Epithelial cell of prostate (primary cell): Measurements from ENCODE around the gene PDE6A.

ENCODE experiments used
- DNase-seq: peaks from one replicate; pipeline ENCODE4 v3.0.0-alpha.2; 2011; ENCODE audit warnings: low read depth, low spot score
- H3K27ac ChIP-seq: fragments of 450-650 bp; 2 replicates; pipeline ENCODE4 v1.5.1; 2017; ENCODE audit warnings: mild to moderate bottlenecking

PDE6A gene

DNA sequence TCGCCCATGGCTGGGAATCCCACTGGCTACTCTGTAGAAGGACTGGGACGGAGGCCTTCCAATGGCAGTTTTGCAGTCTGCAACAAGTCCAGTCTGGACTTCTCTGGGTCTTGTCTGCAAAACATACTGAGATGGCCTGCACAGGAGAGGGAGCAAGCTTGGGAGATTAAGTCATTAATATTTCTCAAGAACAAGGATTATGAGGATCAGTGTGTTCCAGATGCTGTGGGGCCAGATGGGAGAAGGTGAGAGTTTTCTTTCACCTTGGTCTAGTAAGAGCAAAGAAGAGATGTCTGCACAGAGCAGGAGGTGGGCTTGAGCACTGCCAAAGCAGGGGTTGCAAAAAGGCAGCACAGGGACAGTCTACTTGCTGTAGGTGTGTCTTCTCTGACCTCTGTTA lies at the start of gene PDE6A:
Gene PDE6A, minus strand, starts transcription at position 128 of the 400 bp plus-strand sequence. Its CDS starts 120 bp downstream, at position 8.
- H3K27ac ChIP-seq: peak within 1 kb of the TSS; percentile 60
- DNase-seq: no peak

DNA sequence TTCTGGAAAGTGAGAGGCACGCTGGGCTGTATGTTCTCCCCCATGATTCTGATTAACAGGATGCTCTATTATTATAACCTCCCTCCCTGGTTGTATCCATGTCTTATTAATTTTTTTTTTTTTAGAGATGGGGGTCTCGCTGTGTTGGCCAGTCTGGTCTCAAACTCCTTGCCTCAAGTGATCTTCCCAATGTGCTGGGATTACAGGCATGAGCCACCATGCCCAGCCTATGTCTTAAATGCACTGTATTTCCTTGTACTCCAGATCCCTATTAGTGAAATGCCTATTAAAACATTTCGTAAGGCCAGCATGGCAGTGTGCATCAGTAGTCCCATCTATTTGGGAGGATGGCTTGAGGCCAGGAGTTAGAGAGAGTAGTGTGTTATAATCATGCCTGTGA lies 48.9 kb upstream of the PDE6A start:
- H3K27ac ChIP-seq: no peak overlapping the region
- no peak for DNase-seq

DNA sequence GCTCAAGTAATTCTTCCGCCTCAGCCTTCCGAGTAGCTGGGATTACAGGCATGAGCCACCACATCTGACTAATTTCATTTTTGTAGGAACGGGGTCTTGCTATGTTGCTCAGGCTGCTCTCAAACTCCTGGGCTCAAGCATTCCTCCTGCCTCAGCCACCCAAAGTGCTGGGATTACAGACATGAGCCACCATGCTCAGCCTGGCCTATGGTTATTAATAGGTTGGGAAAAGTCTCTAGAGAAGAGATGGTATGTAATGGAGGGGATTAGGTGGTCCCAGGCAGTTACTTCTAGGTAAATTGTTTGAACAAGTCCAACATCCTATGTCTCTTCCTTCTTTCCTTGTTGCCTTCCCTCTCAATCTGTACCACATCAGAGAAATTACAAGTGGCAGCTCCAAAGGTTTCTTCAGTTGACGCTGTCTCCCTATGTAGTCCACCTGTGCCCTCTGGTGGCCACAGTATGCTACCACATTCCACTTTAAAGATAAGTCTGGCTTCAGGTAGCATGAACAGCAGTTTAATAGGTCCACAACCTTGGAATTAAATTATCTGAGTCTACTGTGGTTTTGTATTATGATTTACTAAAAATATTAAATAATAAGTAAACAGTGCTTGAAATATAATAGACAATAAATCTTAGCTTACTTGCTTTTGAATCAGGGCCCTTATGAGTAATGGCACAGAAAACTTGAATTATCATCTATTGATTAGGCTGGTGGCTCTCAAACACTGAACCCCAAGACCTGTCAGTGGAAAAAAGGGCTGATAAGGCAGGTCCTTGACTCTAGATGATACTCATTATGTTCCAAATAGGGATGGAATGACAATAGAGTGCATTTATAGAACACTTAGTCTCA lies 46.2 kb upstream of the PDE6A start:
- peak; percentile 27 for DNase-seq
- H3K27ac ChIP-seq: no peak overlapping the region

DNA sequence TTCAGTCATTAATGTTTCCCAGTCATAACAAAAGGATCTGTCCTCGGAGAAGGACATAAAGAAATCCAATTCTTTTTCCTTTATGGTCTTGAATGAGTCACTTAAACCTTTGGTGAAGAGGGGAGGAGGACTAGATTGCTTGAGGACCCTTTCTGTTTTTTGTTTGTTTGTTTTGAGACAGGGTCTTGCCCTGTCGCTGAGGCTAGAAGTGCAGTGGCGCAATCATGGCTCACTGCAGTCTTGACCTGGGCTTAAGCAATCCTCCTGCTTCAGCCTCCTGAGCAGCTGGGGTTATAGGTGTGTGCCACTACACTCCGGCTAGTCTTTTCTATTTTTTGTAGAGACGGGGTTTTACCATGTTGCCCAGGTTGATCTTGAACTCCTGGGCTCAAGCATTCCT lies 43.5 kb upstream of the PDE6A start:
- H3K27ac ChIP-seq: no peak overlapping the region
- DNase-seq: no peak

DNA sequence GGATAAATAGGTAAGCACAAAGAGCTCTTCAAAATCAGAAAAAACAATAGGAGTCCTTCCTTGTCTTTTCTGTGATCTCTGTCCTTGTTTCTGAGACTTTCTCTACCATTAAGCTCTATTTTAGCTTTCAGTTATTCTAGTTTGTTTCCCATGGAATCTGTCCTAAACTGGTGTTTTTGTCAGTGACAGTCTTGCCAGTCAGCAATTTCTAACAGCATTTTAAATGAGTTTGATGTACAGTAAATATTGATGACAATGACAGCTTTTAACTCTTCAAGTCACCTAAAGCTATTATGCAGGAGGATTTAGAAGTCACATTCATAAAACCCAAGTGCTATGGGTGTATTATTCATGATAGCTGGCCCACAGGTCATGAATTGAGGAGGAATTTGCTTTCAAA lies 37.9 kb upstream of the PDE6A start:
- no peak for DNase-seq
- no peak overlapping the region for H3K27ac ChIP-seq

DNA sequence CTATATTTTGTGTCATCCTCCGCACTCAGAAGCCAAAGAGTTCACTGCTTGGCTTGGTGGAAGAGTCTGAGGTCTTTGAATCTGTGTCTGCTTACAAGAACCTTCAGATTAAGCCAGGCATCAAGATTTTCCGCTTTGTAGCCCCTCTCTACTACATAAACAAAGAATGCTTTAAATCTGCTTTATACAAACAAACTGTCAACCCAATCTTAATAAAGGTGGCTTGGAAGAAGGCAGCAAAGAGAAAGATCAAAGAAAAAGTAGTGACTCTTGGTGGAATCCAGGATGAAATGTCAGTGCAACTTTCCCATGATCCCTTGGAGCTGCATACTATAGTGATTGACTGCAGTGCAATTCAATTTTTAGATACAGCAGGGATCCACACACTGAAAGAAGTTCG lies 36.6 kb upstream of the PDE6A start:
- H3K27ac ChIP-seq: no peak overlapping the region
- DNase-seq: no peak

DNA sequence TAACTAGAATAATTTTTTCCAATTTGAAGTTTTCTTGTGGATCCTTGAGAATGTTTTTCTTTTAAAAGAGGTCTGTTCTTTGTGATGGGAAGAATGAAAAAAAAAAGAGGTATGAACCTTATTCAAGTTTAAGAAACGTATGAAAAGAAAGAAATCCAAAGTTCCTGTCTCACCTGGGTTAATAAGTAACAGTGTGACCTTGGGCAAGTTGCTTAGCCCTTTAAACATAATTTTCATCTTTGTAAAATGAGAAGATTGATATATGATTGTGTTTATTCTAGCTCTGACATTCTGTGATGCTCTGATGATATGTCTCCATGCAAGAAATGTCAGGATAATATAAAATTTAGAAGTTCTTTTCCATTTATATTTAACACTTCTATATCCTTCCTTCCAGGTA lies 35.3 kb upstream of the PDE6A start:
- DNase-seq: no peak
- H3K27ac ChIP-seq: no peak overlapping the region

DNA sequence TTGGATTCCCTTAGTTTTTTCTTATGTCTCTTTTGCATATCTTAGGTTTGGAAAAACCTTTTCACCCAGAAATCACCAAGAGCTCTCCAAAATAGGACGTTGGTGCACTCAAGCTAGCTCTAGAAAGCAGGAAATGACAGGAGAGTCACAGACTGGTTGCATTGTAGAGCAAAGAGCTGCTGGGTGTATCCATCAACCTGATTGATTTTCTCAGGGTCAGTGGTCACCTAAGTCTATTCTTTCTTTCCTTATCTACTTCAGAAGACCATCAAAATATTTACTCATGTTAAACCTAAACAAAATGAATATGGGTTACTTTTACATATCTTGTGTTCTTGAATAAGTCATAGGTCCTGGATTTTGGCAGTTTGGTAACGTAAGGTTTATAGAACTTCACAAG lies 30.8 kb upstream of the PDE6A start:
- H3K27ac ChIP-seq: no peak overlapping the region
- no peak for DNase-seq

DNA sequence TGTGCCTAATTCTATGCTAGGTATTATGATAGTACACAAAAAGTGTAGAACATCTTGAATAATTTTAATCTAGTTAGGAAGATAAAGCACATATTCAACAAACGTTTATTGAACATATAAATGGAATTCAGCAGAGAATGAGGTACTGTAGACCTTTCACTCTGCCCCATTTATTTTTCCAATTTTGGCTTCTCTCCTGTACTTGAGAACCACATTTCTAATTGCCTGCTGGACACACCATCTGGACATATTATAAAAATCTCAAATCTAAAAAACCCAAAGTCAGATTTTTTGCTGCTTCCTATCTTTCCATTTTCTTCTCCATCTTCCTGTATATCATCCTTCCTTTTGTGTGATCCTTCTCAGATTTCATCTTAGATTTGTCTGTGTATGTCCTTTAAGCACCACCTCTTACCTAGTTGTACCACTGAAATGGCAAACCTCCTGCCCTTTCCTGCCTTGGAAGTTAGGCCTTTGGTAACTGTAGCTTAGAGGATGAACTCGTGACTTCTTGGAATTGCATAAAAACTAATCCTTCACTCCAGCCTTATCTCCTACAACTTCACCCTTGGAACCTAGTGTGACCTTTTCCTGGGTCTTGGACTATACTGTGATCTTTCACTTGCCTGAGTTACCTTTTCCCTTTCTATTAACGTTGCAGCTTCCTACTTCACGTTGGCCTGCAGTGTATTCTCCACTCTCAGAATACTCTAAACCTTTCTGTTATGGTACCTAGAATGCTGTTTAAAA lies 24.8 kb upstream of the PDE6A start:
- H3K27ac ChIP-seq: no peak overlapping the region
- DNase-seq: no peak

DNA sequence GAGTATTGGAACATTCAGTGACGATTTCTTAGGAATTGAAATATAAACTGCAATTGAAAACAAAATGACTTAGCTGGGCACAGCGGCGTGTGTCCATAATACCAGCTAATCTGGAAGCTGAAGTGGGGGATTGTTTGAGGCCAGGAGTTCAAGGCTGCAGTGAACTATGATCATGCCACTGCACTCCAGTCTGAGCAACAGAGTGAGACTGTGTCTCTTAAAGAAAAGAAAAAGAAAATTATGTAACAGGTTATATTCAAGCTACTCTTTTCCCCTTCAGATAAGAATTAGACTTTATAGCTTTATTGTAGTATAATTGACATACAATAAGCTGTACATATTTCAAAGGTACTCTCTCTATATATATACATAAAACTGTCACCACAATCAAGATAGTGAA lies 22.4 kb upstream of the PDE6A start:
- no peak overlapping the region for H3K27ac ChIP-seq
- no peak for DNase-seq

DNA sequence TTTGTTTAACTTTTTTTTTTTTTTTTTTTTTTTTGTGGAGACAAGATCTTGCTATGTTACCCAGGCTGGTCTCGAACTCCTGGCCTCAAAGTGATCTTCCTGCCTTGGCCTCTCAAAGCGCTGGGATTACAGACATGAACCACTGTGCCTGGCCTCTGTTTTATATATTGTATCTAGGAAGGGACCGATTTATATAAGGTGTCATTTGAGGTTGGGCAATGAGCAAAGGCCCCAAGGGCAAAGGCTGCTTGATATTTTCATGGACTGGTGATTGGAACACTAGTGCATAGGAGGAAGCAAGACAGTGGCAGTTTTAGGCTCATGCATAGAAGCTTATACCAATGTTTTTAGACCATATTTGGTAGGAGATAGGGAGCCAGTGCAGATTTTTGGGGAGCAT lies 19.1 kb upstream of the PDE6A start:
- no peak for DNase-seq
- no peak overlapping the region for H3K27ac ChIP-seq

DNA sequence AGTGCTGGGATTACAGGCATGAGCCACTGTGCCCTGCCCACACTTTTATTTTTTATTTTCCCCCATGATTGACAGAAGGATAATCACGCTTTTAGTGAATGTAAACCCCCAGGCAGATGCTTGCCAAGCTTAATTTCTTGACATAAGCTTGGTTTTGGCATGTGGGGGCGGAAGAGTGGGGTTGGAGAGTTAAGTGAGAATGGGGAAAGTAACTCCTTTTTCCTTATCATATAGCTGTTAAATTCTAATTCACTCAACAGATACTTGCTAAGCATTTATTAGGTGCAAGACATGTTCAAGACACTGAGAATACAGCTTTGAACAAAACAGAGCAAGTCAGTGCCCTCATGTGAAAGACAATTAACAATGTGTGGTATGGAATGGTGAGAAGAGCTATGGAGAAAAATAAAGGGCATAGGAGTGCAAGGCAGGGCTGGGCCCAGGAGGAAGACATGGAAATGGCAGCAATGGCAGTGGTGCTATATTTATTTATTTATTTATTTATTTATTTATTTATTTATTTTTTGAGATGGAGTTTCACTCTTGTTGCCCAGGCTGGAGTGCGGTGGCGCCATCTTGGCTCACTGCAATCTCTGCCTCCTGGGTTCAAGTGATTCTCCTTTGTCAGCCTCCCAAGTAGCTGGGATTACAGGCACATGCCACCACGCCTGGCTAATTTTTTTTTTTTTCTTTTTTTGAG lies 18.2 kb upstream of the PDE6A start:
- no peak for DNase-seq
- H3K27ac ChIP-seq: no peak overlapping the region

DNA sequence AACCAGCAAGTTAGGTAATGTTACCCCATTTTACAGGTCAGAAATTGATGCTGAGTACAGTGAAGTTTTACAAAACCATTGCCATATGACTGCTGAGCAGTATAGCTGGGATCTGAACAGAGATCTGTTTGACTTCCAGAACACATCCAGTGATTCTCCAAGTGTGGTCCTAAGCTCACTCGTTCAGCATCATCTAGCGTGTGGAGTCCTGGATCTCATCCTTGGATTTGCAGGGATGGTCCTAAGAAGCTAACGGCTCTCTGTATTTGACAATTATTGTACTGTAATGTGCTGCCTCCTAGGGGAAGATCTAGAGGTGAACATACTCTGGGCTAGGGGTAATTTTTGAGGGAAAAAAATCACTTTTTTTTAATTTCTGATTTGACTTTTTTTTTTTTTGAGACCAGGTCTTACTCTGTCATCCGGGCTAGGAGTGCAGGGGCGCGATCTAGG lies 17.4 kb upstream of the PDE6A start:
- no peak overlapping the region for H3K27ac ChIP-seq
- no peak for DNase-seq

DNA sequence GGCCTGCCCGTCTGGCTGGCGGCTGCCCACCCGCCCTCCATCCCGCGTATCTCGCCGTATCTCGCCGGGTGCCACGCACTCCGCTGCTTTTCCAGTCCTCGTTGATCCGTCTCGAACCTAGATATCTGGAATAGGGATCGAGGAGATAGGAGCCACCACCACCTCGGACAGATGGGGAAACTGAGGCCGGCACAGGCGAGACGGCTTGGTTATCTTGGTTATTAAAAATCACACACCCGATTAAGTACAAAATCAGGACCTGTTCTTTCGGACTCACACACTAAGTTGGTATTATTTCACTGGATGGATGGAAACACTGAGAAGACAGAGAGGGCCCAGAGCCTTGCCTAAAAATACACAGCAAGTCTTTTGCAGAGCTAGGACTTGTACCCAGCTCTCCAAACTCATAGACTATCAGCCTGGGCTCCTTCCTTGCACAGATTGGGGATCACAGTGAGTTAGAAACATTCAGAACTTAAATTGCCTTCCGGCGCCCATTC lies 16.6 kb upstream of the PDE6A start:
- DNase-seq: no peak
- peak overlapping the region; percentile 89 for H3K27ac ChIP-seq

DNA sequence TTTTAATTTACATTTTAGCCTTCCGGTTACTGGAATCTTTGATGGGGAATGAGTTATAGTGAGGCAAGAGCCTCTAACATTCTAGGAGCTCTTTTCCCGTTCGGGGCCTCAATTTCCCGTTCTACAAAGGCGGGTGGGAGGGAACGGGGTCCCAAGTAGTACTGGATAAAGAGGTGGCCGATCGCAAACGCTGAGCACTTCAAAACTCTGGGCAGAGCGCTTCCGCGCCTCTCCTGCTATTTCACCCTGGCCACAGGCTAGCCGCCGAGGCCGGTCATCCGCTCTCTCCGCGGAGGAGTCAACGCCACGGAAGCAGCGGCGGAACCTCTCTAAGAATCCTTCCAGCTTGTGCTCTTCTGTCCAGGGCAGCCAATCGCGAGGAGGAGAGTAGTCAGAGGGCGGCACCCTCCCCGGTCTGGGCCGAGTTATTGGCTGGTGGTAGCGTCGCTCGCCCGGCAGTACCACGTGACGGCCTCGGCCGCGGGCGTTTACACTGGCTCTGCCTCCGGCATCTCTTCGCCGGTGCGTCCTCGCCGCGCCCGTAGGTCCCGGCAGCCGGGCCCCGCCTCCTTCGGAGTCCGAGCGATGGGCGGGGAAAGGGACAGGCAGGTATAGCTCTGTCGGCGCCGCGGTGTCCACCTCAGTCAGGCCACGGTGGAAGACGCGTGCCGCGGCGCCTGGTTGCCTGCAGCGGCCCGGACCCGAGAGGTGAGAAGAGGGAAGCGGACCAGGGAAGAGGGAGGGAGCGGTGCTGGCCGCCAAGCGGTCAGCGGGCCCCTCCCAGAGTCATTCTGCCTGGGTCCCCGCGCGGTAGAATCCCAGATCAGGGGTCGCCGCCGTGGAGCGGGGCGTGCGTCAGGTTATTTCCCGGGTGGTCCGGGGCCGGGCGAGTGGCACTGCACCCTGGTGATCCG lies 15.9 kb upstream of the PDE6A start, which contains the start of gene SLC26A2:
Gene SLC26A2, plus strand, starts transcription at position 487 of the 914 bp plus-strand sequence. CDS start 16,895 bp downstream, outside the sequence.
- peak; percentile 77 for DNase-seq
- peak within 1 kb of the TSS; percentile 89 for H3K27ac ChIP-seq

DNA sequence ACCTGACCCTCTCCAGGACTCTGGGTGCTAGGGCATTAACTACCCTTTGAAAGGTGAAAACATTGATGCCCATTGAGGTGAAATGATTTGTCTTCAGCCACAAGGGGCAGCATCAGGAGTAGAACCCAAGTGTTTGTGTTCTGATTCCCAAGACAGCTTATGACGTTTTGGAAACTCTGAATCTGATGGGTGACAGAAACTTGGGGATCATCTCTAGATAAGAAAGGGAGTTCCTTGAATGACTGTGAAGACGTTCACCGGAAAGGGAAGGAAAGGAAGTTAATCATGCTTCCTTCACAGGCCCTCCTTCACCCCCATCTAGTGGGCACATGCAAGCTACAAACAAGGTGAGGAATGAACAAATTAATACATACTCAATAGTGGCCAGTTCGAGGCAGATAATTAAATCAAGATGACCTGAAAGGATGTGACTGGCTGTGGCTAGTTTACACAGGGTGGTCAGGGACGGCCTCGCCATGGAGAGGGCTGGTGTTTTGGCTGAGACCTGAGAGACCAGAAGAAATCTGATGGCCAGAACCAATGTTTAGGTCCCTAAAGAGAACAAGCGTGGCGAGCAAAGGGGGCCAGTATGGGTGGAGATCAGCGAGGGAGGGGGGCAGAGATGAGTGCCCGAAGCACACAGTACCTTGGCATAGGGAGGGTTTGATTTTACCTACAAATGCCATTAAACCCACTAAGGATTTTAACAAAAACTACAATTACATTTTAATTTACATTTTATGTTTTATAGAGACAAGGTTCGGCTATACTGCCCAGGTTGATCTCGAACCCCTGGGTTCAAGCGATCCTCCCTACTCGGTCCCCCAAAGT lies 15.0 kb upstream of the PDE6A start:
- peak overlapping the region; percentile 89 for H3K27ac ChIP-seq
- DNase-seq: peak; percentile 41

DNA sequence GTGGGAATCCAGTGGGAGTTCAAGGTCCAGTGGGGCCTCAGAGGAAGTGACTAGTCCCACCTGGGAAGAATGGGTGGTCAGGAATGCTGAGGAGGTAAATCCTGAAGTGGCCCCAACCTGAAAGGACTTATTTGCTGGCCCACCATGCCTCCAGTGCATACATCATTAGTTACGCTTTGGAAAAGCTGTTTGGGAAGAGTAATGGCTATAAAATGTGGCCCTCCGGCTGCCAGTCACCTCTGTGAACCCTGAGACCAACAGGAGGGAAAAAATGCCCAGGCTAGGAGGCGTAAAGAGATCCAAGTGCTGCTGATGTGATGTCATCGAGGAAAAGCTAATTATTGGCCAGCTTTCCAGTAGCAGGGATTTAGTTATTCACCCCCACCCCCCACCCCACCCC lies 13.3 kb upstream of the PDE6A start:
- DNase-seq: no peak
- no peak overlapping the region for H3K27ac ChIP-seq

DNA sequence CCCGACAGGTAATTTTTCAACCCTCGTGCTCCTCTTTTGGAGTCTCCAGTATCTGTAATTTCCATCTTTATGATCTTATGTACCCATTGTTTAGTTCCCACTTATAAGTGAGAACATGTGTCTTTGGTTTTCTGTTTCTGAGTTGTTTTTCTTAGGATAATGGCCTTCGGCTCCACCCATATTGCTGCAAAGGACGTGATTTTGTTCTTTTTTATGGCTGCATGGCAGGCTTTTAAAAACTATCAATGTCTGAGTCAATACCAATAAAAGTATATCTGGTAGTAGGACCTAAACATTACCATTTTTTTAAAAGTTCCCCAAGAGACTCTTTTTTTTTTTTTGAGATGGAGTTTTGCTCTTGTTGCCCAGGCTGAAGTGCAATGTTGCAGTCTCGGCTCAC lies 12.1 kb upstream of the PDE6A start:
- DNase-seq: no peak
- H3K27ac ChIP-seq: no peak overlapping the region

DNA sequence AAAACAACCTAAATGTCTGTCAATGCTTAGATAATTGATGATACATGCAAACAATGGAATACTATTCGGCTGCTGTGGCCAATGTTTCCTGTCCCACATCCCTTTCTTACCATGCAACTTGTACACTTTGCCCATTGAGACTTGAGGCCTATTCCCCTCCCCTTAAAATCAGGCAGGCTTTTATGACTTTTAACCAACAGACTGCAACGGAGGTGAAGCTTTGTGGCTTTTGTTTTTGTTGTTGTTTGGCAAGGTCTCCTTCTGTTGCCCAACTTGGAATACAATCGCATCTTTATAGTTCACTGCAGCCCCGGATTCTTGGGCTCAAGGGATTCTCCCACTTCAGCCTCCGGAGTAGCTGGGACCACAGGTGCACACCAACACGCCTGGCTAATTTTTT lies 10.2 kb upstream of the PDE6A start:
- no peak for DNase-seq
- no peak overlapping the region for H3K27ac ChIP-seq
